Retinal pigment epithelial cell (primary cell): Measurements from ENCODE around the gene BAIAP2.

Experiments
- DNase-seq: peaks from one replicate; pipeline ENCODE4 v3.0.0-alpha.2; 2010; ENCODE audit warnings: low read depth
- H3K4me3 ChIP-seq: 2 replicates; pipeline ENCODE4 v1.5.1; 2011; ENCODE audit warnings: mild to moderate bottlenecking, low read length, control low read depth, moderate library complexity
- TF ChIP-seq, protein P1 (sequence below): conservative IDR thresholded peaks from 2 replicates; pipeline ENCODE4 v1.5.1; 2011; ENCODE audit warnings: low read depth, low read length, control low read depth, inconsistent platforms

BAIAP2 gene

DNA sequence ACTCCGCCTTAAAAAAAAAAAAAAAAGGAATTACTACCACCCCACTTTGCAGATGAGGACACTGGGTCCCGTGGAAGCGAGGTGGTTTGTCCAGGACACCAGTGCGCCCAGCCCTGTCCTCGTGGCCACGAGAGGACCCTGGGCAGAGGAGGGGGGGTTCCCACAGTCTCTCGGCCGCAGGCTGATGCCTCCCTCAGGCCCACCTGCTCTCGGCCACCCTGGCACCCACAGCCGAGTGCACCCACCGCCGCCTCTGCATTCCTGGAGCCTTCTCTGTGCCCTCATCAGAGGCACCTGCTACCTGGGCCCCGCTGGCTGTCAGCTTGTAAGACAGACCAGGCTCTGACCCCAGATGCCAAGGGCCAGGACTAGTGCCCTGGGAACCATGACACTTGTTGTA, 102.3 kb downstream of the BAIAP2 start:
- TF ChIP-seq, protein P1, sequence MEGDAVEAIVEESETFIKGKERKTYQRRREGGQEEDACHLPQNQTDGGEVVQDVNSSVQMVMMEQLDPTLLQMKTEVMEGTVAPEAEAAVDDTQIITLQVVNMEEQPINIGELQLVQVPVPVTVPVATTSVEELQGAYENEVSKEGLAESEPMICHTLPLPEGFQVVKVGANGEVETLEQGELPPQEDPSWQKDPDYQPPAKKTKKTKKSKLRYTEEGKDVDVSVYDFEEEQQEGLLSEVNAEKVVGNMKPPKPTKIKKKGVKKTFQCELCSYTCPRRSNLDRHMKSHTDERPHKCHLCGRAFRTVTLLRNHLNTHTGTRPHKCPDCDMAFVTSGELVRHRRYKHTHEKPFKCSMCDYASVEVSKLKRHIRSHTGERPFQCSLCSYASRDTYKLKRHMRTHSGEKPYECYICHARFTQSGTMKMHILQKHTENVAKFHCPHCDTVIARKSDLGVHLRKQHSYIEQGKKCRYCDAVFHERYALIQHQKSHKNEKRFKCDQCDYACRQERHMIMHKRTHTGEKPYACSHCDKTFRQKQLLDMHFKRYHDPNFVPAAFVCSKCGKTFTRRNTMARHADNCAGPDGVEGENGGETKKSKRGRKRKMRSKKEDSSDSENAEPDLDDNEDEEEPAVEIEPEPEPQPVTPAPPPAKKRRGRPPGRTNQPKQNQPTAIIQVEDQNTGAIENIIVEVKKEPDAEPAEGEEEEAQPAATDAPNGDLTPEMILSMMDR: no peak
- H3K4me3 ChIP-seq: no peak overlapping the region
- DNase-seq: no peak

DNA sequence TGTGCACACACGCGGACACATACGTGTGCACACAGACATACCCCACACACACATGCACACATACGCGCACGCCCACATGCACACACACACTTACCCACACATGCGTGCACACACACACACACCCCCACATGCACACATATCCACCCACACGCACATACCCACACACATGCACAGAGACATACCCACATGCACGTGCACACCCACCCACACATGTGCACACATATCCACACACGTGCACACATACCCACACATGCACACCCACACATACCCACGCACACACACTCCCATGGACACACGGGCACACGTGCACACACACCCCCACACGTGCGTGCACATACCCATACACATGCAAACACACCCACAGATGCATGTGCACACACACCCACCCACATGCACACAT, 103.1 kb downstream of the BAIAP2 start:
- DNase-seq: no peak
- TF ChIP-seq, protein P1: no peak
- no peak overlapping the region for H3K4me3 ChIP-seq

DNA sequence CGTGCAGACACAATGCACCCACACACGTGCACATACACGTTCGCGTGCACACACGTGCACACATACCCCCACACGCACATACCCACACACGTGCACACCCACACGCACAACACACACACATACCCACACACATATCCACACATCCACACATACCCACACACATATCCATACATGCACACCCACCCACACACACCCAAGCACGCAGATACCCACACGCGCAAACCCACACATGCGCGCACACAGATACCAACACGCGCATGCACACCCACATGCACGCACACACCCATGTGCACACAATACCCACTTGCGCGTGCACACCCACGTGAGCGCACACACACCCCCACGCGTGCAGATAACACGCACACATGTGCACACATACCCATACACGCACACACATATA, 103.5 kb downstream of the BAIAP2 start:
- DNase-seq: no peak
- TF ChIP-seq, protein P1: no peak
- no peak overlapping the region for H3K4me3 ChIP-seq

DNA sequence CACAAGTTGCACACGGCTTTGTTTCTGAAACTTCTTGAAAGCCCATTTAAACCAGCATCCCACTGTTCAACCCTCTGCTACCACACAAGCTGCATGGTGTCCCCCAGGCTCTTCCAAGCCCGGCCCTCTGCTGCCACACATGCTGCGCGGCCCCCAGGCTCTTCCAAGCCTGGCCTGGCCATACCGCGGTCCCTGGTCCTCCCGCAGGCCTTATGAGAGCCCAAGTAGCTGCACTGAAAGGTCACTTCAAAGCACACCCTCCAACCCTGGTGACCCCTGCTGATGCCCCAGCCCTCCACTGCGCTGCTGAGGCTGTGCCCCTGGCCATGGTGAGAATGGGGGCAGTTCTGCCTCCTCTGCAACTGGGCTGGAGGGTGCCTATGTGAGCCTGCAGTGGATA, 104.5 kb downstream of the BAIAP2 start:
- TF ChIP-seq, protein P1: no peak
- no peak for DNase-seq
- H3K4me3 ChIP-seq: no peak overlapping the region

DNA sequence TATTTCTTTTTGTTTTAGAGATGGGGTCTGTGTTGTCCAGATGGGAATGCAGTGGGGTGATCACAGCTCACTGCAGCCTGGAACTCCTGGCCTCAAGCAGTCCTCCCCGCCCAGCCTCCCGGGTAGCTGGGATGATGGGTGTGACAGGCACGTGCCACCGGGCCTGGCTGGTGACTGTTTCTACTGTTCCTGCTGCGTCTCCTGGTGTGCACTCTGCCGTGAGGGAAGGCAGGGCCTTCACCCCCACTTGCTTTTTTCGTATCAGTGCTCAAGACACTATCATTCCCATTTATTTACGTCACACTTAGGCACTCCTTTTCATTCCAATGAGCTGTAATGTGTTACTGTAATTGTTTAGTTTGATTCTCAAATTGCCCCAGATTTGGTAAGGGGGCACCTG, 105.1 kb downstream of the BAIAP2 start:
- DNase-seq: no peak
- no peak overlapping the region for H3K4me3 ChIP-seq
- TF ChIP-seq, protein P1: no peak

DNA sequence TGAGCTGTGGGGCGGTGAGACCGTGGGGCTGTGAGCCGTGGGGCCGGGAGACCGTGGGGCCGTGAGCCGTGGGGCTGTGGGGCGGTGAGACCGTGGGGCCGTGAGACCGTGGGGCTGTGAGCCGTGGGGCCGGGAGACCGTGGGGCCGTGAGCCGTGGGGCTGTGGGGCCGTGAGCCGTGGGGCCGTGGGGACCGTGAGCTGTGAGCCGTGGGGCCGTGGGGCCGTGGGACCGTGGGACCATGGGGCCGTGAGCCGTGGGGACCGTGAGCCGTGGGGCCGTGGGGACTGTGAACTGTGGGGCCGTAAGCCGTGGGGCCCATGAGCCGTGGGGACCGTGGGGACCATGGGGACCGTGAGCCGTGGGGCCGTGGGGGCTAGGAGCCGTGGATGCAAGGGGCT, 105.7 kb downstream of the BAIAP2 start:
- H3K4me3 ChIP-seq: no peak overlapping the region
- TF ChIP-seq, protein P1: no peak
- DNase-seq: no peak

DNA sequence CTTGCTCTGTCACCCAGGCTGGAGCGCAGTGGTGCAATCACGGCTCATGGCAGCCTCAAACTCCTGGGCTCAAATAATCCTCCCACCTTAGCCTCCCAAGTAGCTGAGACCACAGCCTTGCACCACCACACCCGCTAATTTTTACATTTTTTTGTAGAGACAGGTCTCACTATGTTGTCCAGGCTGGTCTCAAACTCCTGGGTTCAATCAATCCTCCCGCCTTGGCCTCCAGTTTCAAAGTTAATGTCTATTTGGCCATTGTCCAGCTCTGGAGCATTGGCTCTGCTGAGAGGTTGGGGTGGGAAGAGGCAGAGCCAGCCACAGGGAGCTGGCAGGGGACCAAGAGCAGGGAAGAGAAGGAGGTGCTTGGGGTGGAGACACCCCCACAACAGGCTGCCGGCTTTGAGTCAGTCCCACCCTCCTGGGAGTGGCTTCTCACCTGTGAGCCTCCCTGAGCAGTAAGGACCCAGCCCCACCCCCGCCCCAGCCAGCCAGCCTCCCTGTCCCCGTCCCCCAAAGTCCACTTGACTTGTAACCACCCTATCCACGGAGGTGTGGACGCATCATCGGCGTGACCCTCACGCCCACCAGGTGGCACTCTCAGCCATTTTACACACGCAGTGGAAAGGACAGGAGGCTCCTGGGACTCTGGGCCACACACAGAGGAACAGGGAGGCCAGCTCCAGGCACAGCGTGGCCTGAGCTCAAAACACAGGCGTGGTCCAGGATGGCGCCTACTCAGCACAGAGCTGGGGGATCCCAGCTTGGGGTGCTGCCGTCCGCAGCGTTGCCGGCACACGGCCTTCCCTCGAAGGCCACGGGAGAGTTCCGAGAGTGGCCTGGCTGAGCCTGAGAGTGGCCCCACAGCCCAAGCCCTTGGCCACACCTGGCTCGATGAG, 107.6 kb downstream of the BAIAP2 start:
- H3K4me3 ChIP-seq: no peak overlapping the region
- TF ChIP-seq, protein P1: peak; percentile 74
- no peak for DNase-seq
